ENCODE data around the gene NEURL1B.

The NEURL1B gene

DNA sequence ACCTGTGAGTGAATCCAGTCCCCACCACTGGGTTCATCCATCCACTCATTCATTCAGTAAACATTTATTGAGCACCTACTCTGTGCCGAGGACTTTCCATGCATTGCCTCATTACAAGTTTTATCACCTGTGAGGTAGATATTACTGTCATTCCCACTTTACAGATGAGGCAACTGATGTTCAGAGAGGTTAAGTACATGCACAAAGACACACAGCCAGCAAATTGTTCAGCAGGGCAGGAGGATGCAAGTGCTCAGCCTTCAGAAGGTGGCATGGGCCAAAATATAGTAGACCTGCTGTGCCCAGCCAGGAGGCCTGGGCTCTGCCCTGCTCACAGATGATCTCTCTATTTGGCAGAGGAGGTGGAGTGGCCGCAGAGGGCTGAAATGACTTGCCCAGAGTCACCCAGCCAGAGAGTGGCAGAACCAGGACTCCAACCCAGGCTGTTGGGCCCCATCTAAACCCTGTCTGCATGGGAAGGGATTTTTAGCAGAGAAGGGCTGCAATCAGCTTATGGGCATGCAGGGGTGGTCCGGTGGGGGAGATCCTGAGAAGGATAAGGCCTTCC lies 7.6 kb upstream of the NEURL1B start:
- DNase-seq (ENCODE audit: low read depth), result no peak
- in situ Hi-C loops (cut with HindIII; ENCODE audit: low sequenced_read_pairs), result no loop called here

GRCh38 chr5:172634106-172634899 lies 6.8 kb upstream of the NEURL1B start:
- DNase-seq (ENCODE audit: low read depth), result no peak
- H3K4me3 ChIP-seq (ENCODE audit: low read depth, low read length), result no peak overlapping the region
- in situ Hi-C loops (cut with HindIII; ENCODE audit: low sequenced_read_pairs), result no loop called here
- no peak for TF ChIP-seq CTCF (IDR thresholded peaks at IDR 0.05; ENCODE audit: low read depth, low read length, missing control alignments)

More for the DNA sequence above, 7.6 kb upstream of the NEURL1B start:
- H3K4me3 ChIP-seq (ENCODE audit: low read depth, low read length), result no peak overlapping the region
- TF ChIP-seq CTCF (IDR thresholded peaks at IDR 0.05; ENCODE audit: low read depth, low read length, missing control alignments), result no peak

DNA sequence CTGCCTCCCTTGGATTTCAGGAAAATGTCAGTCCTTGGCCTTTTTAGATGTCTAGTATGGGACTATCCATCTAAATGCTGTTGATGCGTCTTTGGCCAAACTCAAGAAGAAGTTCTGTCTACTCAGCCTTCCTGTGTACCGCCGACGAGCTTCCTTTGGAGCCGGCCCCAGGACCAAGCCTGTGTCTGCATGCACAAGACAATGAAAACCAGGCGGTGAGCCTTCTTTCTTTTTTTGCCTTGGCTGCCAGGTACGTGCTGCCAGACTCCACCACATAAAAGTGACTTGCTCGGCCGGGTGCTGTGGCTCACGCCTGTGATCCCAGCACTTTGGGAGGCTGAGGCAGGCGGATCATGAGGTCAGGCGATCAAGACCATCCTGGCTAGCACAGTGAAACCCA lies 6.0 kb upstream of the NEURL1B start:
- no peak for TF ChIP-seq CTCF (IDR thresholded peaks at IDR 0.05; ENCODE audit: low read depth, low read length, missing control alignments)
- in situ Hi-C loops (cut with HindIII; ENCODE audit: low sequenced_read_pairs), result no loop called here

DNA sequence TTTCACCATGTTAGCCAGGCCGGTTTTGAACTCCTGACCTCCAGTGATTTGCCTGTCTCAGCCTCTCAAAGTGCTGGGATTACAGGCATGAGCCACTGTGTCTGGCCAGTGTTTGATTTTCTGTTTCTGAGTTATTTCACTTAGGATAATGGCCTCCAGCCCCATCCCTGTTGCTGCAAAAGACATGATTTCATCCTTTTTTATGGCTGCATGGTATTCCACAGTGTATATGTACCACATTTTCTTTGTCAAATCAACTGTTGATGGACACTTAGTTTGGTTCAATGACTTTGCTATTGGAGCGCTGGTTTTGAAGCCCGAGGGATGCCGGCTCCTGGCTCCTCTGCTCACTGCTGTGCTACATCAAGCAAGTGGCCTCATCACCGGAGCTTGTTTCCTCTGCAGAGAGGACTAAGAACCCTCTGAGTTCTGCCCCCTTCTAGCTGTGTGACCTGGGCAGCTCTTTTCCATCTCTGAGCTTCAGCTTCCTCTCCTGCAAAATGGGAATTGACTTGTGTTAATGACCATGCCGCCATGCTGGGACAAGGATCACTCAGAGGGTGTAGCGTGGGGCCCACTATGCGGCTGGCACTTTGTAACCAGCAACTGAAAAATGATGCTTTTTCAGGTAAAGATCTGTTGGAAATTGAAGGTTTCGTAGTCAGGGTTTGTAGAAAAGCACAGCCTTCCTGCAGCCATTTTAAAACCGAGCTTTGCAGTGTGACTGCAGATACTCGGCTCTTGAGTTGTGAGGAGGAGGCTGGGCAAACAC lies 4.6 kb upstream of the NEURL1B start:
- no peak overlapping the region for H3K4me3 ChIP-seq (ENCODE audit: low read depth, low read length)
- no peak for TF ChIP-seq CTCF (IDR thresholded peaks at IDR 0.05; ENCODE audit: low read depth, low read length, missing control alignments)
- DNase-seq (ENCODE audit: low read depth), result no peak
- in situ Hi-C loops (cut with HindIII; ENCODE audit: low sequenced_read_pairs), result no loop called here

More for the DNA sequence above, 6.0 kb upstream of the NEURL1B start:
- DNase-seq (ENCODE audit: low read depth), result no peak
- H3K4me3 ChIP-seq (ENCODE audit: low read depth, low read length), result no peak overlapping the region

GRCh38 chr5:172637110-172637580 lies 3.9 kb upstream of the NEURL1B start:
- in situ Hi-C loops (cut with HindIII; ENCODE audit: low sequenced_read_pairs), result no loop called here
- no peak overlapping the region for H3K4me3 ChIP-seq (ENCODE audit: low read depth, low read length)
- TF ChIP-seq CTCF (IDR thresholded peaks at IDR 0.05; ENCODE audit: low read depth, low read length, missing control alignments), result no peak
- no peak for DNase-seq (ENCODE audit: low read depth)

GRCh38 chr5:172637740-172638139 lies 3.3 kb upstream of the NEURL1B start:
- no peak for DNase-seq (ENCODE audit: low read depth)
- no peak for TF ChIP-seq CTCF (IDR thresholded peaks at IDR 0.05; ENCODE audit: low read depth, low read length, missing control alignments)
- no peak overlapping the region for H3K4me3 ChIP-seq (ENCODE audit: low read depth, low read length)
- in situ Hi-C loops (cut with HindIII; ENCODE audit: low sequenced_read_pairs), result no loop called here
